HepG2 (cell line): ENCODE data around the gene LRBA.

ENCODE experiments used
- CHD2 ChIP-seq: IDR thresholded peaks from 2 replicates; pipeline ENCODE4 v1.6.1; 2011; ENCODE audit warnings: low read depth, low read length, improper control_type of control experiment
- WIZ ChIP-seq: sonication (generic); formaldehyde crosslinking; IDR thresholded peaks from 2 replicates; pipeline ENCODE4 v1.5.1; 2020; ENCODE audit warnings: mild to moderate bottlenecking, missing genetic modification reagents

DNA sequence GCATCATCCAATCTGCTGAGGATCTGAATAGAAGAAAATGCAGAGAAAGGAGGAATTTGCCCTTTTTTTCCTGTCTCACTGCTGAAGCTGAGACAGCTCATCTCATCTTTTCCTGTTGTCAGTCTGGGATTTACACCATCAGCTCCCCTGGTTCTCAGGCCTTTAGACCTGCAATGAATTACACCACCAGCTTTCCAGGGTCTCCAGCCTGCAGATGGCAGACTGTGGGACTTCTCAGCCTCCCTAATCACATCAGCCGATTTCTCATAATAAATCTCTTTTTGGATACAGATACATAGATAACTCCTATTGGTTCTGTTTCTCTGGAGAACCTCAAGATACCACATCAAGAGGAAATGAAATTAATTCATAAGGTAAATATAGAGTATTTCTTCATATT is 567.7 kb downstream of the LRBA start:
- TF ChIP-seq WIZ (CRISPR knock-in tag): no peak
- TF ChIP-seq CHD2: no peak
